Putamen (tissue), 1 donor: Measurements from ENCODE around the gene TYRO3.
"Not testable (repeated sequence)": the region's sequence is repeated elsewhere in the genome, so short reads cannot be mapped to it uniquely, and the experiment has no call there.

Experiments used
- DNase-seq: peaks from one replicate; pipeline ENCODE4 v3.0.0-alpha.2; 2016; ENCODE audit warnings: low spot score

The TYRO3 gene

DNA sequence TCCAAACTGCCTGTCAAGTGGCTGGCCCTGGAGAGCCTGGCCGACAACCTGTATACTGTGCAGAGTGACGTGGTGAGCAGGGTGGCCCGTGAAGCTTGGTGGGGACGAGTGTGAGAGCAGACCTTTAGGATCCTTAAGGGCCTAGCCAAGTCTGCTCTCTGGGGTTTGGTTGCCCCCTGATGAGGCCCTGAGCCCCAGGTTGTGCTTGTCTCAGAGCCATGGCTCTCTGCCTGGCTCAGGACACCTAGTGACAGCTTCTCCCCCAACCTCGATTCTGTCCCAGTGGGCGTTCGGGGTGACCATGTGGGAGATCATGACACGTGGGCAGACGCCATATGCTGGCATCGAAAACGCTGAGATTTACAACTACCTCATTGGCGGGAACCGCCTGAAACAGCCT lies 14.4 kb downstream of the TYRO3 start:
- no peak for DNase-seq

DNA sequence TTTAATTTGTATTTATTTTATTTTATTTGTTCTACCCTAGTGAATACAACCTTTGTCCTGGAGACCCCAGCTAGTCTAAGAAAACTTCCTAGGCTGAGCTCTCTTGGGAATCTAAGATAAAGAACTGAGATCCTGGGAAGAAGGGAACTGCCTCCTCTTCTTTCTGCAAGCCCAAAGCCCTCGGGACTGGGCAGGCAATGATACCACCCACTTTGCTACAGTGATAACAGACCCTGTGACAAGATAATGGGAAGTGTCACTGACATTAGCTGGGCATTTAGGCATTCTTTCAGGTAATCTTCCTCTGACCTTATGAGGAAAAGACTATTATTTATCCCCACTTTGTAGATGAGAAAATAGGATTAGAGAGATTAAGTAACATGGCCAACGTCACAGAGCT lies 15.1 kb downstream of the TYRO3 start:
- no peak for DNase-seq

DNA sequence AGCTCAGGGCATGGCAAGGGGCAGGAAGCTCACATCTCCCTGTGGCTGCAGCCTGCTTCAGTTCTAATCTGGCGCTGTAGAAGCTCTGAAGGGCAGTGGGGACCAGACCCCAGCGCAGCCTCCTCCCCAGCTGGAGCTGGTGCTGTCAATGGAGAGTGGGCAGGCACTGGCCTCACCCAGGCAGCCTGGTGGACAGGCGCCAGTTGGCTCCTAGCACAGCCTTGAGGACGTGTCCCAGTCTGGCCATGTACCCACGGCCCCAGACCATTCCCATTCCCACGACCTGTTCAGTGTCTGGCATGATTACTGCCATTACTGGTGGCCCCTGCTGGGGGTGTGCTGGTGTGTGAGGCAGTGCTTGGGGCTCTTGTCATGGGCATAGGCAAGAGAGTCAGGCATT lies 16.3 kb downstream of the TYRO3 start:
- DNase-seq = no peak

DNA sequence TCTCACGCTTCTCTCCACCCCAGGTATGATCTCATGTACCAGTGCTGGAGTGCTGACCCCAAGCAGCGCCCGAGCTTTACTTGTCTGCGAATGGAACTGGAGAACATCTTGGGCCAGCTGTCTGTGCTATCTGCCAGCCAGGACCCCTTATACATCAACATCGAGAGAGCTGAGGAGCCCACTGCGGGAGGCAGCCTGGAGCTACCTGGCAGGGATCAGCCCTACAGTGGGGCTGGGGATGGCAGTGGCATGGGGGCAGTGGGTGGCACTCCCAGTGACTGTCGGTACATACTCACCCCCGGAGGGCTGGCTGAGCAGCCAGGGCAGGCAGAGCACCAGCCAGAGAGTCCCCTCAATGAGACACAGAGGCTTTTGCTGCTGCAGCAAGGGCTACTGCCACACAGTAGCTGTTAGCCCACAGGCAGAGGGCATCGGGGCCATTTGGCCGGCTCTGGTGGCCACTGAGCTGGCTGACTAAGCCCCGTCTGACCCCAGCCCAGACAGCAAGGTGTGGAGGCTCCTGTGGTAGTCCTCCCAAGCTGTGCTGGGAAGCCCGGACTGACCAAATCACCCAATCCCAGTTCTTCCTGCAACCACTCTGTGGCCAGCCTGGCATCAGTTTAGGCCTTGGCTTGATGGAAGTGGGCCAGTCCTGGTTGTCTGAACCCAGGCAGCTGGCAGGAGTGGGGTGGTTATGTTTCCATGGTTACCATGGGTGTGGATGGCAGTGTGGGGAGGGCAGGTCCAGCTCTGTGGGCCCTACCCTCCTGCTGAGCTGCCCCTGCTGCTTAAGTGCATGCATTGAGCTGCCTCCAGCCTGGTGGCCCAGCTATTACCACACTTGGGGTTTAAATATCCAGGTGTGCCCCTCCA lies 19.1 kb downstream of the TYRO3 start:
- DNase-seq = peak; percentile 74

DNA sequence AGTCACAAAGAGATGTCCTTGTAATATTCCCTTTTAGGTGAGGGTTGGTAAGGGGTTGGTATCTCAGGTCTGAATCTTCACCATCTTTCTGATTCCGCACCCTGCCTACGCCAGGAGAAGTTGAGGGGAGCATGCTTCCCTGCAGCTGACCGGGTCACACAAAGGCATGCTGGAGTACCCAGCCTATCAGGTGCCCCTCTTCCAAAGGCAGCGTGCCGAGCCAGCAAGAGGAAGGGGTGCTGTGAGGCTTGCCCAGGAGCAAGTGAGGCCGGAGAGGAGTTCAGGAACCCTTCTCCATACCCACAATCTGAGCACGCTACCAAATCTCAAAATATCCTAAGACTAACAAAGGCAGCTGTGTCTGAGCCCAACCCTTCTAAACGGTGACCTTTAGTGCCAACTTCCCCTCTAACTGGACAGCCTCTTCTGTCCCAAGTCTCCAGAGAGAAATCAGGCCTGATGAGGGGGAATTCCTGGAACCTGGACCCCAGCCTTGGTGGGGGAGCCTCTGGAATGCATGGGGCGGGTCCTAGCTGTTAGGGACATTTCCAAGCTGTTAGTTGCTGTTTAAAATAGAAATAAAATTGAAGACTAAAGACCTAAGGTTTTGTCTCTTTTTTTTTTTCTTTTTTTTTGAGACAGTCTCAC lies 19.8 kb downstream of the TYRO3 start:
- DNase-seq = no peak

DNA sequence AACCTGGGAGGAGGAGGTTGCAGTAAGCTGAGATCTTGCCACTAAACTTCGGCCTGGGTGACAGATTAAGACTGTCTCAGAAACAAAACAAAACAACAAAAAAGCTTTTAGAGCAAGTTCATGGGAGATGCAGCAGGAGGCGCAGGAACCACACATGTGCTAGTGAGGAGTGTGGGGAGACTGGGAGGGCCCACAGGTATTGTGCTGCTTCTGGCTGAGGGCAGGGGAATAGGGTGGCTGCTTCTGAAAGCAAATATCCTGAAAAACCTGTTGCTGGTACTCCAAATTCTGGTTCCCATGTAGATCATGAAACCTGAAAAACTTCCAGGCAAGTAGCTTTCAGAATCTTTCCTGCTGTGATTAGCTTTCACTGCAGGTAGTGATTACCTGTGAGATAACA lies 22.1 kb downstream of the TYRO3 start:
- DNase-seq = no peak

DNA sequence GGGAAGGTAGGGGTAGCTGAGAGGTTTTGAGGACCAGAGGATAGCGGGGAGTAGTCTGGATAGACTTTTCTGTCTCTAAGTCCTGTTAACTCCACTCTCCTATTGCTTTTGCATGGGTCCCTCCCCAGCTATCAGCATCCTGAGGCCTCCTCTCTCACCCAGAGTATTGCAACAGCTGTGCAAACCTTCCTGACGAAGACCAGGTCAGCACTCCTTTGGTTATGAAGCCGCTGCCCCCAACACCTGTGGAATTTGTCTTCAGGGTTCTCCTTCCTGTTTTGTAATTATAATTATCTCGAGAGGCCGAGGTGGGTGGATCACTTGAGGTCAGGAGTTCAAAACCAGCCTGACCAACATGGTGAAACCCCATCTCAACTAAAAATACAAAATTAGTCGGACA lies 24.8 kb downstream of the TYRO3 start:
- DNase-seq = no peak

DNA sequence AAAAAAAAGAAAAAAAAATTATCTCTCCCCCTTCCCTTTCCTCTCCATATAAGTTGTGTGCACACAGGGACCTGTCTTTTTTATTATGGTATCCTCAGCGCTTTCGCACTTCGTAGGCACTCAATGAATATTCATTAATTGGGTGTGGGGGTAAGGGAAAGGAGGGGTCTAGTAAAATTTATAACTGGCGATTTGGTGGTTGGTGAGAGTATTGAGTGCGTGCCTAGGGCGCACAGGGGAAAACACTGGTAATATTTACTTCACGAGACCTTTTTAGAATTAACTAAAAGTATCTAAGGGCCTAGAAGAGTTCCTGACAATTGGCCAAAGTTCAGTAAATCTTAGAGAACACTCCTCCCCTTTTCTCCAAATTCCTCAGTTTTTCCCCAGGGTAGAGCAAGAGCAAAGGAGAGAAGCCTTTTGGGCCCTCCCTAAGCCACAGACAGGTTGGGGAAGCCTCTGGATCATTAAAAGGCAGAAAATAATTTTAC lies 25.7 kb downstream of the TYRO3 start:
- DNase-seq = no peak

DNA sequence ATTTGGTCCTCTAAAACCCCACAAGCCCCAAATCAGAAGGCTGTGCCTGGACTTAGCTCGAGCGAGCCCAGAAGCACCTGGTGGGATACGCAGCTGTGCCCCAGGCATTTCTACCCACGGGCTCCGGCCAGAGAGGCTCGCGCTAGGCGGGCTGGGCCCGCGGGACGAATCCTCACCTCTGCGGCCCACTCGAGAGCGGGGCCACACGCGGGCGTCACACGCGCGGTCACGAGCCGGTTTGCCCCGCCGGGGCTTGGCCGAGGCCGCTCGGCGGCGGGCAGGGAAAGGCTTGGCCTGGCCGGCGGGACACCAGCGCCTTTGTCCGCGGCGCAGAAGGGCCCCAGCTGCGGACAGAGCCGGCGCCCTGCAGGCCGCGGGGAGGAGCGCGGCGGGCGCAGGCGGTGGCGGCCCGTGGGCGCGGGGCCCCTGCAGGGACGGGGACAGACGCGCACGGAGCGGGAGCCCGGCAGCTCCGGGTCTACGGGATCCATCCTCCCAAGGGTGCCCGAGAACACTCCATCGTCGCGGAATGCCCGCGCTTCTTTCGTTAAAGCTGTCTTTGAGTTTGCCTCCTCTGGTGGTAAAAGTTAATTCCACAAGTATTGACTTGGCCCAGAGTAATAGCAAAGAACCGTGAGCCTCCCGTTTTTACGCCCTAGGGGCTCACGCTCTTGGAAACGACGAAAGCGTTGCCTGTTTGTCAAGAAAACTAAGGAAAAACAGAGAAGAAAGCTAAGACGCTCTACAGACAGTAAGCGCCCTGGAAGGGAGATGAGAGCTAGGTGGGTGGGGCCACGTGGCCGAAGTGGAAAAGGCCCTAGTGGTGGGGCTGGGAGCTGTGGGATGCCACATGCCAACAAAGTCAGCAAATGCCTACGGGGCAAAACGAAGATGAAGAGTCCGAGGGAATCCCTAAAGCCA lies 26.4 kb downstream of the TYRO3 start:
- peak; percentile 75 for DNase-seq

DNA sequence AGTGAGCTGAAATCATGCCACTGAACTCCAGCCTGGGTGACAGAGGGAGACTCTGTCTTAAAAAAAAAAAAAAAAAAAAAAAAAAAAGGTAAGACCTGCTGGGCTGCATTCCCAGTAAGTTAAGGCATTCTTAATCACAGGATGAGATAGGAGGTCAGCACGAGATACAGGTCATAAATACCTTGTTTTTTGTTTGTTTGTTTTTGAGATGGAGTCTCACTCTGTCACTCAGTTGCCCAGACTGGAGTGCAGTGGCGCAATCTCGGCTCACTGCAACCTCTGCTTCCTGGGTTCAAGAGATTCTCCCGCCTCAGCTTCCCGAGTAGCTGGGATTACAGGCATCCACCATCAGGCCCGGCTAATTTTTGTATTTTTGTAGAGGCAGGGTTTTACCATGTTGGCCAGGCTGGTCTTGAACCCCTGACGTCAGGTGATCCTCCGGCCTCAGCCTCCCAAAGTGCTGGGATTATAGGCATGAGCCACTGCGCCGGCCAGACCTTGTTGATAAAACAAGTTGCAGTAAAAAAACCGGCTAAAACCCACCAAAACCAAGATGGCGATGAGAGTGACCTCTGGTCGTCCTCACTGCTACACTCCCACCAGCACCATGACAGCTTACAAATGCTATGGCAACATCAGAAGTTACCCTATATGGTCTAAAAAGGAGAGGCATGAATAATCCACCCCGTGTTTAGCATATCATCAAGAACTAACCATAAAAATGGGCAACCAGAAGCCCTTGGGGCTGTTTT lies 27.7 kb downstream of the TYRO3 start:
- DNase-seq = not testable (repeated sequence)

DNA sequence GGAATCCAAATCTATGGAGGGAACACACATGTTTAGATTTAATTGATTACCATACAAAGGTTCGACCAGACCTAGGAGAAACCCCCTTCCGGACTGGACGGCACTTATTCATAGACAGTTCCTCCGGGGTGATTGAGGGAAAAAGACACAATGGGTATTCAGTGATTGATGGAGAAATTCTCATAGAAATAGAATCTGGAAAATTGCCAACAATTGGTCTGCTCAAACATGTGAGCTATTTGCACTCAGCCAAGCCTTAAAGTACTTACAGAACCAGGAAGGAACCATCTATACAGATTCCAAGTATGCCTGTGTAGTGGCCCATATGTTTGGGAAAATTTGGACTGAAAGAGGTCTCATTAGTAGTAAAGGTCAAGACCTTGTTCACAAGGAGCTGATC lies 30.0 kb downstream of the TYRO3 start:
- not testable (repeated sequence) for DNase-seq

DNA sequence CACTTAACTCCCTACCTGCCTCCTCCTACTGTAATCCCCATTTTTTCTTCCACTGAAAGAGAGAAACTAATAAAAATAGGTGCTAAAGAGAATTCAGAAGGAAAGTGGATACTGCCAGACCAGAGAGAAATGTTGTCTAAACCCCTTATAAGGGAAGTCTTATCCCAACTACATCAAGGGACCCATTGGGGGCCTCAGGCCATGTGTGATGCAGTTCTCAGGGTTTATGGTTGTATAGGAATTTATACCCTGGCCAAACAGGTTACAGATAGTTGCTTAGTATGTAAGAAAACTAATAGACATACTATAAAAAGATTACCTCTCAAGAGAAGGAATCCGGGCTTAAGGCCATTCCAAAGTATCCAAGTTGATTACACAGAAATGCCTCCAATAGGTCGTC lies 30.6 kb downstream of the TYRO3 start:
- not testable (repeated sequence) for DNase-seq

DNA sequence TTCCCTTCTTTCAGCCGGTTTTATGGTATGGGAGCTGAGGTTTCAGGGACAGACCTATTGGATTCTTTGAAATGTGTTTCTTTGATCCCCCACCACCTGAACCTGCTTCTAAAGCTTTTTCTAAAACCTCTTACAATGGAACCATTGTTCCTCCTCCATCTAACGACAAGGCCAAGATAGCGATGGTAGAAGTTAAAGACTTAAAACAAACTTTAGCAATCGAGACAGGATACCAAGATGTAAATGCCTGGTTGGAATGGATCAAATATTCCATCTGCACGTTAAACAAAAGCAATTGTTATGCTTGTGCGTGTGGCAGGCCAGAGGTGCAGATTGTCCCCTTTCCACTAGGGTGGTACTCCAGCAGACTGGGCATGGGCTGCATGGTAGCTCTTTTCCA lies 32.2 kb downstream of the TYRO3 start:
- not testable (repeated sequence) for DNase-seq

DNA sequence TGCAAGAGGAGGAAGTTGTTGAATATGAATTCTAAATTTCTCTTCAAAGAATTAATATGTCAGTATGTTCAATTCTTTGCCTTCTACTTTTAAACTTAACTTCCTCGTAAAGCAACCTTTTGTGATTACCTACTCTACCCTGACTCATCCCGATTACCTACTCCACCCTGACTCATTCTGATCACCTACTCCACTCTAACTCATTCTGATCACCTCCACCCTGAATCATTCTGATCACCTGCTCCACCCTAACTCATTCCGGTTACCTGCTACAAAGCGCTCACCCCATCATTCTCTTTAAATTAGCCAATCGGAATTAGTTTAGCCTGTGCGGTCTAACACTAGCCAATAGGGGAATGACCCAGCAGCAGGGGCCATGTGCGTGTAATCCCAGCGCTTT lies 33.7 kb downstream of the TYRO3 start:
- DNase-seq = not testable (repeated sequence)

DNA sequence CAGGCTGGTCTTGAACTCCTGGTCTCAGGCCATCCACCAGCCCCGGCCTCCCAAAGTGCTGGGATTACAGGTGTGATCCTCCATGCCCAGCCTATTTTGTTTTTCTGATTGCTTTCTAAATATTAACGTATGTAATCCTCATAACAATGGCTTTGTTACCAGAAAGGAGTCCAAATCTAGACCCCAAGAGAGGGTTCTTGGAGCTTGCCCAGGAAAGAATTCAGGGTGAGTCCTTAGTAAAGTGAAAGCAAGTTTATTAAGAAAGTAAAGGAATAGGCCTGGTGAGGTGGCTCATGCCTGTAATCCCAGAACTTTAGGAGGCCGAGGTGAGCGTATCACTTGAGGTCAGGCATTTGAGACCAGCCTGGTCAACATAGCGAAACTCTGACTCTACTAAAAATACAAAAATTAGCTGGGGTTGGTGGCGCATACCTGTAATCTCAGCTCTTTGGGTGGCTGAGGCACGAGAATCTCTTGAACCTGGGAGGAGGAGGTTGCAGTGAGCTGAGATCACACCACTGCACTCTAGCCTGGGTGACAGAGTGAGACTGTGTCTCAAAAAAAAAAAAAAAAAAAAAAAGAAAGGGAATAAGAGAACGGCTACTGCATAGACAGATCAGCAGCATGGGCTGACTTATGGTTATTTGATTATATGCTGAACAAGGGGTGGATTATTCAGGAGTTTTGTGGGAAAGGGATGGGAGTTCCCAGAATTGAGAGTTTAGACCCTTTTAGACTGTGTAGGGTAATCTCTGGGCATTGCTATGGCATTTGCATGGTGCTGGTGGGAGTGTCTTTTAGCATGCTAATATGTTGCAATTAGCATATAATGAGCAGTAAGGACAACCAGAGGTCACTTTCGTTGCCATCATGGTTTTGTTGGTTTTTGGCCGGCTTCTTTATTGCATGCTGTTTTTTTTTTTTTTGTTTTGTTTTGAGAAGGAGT lies 36.1 kb downstream of the TYRO3 start:
- DNase-seq = no peak

DNA sequence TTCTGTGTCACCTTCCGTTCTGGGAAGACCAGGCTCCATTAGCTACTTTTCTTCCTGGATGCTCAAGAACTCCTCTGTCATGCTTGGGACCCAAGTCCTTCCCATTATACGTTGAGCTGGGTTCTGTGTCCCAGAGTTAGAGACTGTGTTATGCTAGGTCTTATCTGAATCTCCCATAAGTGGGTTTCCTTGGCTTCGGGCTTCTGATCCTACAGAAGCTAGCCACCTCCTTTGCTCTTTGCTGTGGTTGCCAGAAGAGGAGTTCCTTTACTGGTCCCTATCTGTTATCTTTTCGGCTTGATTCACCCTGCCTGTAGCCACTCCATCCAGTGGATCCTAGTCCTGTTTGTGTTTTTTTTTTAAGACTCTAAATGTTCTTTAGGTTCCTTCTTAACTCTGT lies 38.0 kb downstream of the TYRO3 start:
- DNase-seq = no peak

DNA sequence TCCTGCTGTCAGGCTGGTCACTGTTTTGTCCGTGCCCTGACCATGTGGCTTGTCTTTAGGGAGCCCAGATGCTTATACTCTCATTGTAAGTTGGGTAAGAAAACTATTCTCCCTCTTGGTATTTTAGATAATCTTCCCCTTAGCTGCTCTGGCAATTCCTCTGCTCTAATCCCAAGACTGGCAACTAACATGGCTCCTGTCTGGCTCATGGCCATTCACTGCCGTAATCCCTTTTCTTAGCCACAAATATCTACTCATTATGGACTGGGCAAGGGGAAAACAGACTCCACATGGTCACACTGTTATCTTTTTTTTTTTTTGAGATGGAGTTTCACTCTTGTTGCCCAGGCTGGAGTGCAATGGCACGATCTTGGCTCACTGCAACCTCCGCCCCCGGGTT lies 38.8 kb downstream of the TYRO3 start:
- DNase-seq = no peak

DNA sequence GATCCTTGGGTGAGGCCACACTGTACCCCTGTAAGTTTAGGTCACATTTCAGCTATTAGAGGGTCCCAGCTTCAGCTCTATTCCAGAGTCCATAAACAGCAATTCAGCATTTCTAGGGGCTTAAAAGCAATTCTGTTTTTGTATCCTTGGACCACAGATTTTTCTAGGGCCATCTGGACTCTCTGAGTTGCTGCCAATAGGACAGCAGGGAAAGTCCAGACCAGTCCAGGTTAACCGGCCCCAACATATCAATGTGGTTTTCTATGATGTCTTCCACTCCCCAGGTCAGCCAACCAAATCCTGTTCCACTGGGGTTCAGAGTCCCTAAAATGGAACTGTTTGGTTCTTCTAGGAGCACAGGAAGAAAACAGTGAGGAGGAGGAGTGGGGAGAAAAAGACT lies 40.0 kb downstream of the TYRO3 start:
- no peak for DNase-seq

DNA sequence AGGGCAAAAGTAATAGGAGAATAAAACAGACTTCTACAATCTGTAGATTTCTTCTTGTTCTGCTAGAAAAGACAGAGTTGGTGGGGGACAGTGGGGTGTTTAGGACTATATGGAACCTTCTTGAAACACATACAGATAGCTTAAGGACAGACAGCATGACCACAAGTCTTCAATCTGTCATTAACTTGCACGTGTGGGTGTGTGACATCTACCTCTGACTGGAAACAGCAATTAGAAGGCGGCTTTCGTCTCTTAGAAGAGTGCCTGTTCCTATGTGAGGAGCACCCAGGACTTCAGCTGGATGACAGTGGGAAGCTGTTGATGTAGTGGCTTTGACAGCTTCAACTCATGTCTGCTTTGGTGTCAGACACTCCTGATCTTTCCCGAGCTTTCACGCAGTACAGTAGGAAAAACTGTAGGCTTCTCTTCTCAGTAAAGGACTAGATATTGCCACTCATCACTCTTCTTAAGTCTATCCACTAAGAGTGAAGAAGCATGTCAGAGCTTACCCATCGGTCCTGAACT lies 44.5 kb downstream of the TYRO3 start:
- no peak for DNase-seq
